H1 (cell line): ENCODE results near the gene MYO3A.

Experiments used
- CEBPB ChIP-seq: IDR thresholded peaks from 2 replicates; pipeline ENCODE4 v1.6.1; 2012; ENCODE audit warnings: low read depth, low read length
- CREB1 ChIP-seq: IDR thresholded peaks from 2 replicates; pipeline ENCODE4 v1.6.1; 2012; ENCODE audit warnings: inconsistent platforms
- EP300 ChIP-seq, 2 experiments: IDR thresholded peaks; 1 replicate in 1 of 2; 2 replicates in 1 of 2; pipeline ENCODE4 v1.6.1; 2011 to 2012; ENCODE audit warnings: low read depth in 2 of 2, low read length in 2 of 2, mild to moderate bottlenecking in 2 of 2, borderline replicate concordance in 1 of 2, inconsistent platforms in 1 of 2, moderate library complexity in 1 of 2
- EZH2 ChIP-seq: fragments of 200-600 bp; sonication (generic); IDR thresholded peaks from 2 replicates; pipeline ENCODE4 v1.7.1; 2012; ENCODE audit warnings: low read depth, mild to moderate bottlenecking, moderate library complexity, low read length, inconsistent platforms; ENCODE audit not compliant: severe bottlenecking
- FOSL1 ChIP-seq: IDR thresholded peaks from 2 replicates; pipeline ENCODE4 v1.6.1; 2011; ENCODE audit warnings: mild to moderate bottlenecking, low read depth, low read length, moderate library complexity; ENCODE audit not compliant: insufficient read depth
- JUN ChIP-seq: IDR thresholded peaks from 2 replicates; pipeline ENCODE4 v1.6.1; 2011; ENCODE audit warnings: low read depth, mild to moderate bottlenecking, improper control_type of control experiment, low read length
- POLR2AphosphoS5 ChIP-seq: IDR thresholded peaks from 2 replicates; pipeline ENCODE4 v1.6.1; 2011; ENCODE audit warnings: low read depth, low read length
- SIRT6 ChIP-seq: IDR thresholded peaks from one replicate; pipeline ENCODE4 v1.7.1; 2012; ENCODE audit warnings: low read length, inconsistent platforms
- SP1 ChIP-seq: IDR thresholded peaks from 2 replicates; pipeline ENCODE4 v1.6.1; 2011; ENCODE audit warnings: low read depth, low read length
- YY1 ChIP-seq: IDR thresholded peaks from 2 replicates; pipeline ENCODE4 v1.6.1; 2011; ENCODE audit warnings: low read depth, mild to moderate bottlenecking, low read length
- TF ChIP-seq, protein P1 (sequence below), 3 experiments: IDR thresholded peaks; 1 replicate in 2 of 3; 2 replicates in 1 of 3; pipeline versions ENCODE4 v1.5.1 to v1.6.1; 2011; ENCODE audit warnings: low read length in 3 of 3, mild to moderate bottlenecking in 3 of 3, inconsistent platforms in 2 of 3, low read depth in 1 of 3, moderate library complexity in 1 of 3; ENCODE audit not compliant: insufficient read depth in 1 of 3; ENCODE audit errors: control extremely low read depth in 1 of 3

DNA sequence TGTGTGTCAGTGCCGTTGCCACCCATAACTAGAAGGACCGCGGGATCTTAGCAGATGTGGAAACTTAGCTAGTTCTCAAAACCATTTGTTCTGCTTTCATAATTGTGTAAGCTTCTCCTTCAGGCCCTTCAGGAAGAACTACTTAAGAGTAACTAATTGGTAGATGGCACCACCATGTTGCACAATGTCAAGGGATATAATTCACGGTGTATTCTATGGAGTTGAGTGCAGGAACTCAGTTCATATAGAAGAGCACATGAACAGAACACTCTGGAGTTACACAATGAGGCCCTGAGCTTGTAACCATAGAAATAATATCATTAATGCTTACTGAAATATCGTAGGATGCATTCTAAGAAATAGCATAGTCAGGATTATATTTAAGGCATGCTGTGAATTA lies 156.0 kb downstream of the MYO3A start:
- no peak for TF ChIP-seq EP300 (IDR thresholded peaks at IDR 0.05; ENCODE audit: borderline replicate concordance in 1 of 2, low read depth in 2 of 2, low read length in 2 of 2)
- TF ChIP-seq SP1, result no peak
- TF ChIP-seq, protein P1, sequence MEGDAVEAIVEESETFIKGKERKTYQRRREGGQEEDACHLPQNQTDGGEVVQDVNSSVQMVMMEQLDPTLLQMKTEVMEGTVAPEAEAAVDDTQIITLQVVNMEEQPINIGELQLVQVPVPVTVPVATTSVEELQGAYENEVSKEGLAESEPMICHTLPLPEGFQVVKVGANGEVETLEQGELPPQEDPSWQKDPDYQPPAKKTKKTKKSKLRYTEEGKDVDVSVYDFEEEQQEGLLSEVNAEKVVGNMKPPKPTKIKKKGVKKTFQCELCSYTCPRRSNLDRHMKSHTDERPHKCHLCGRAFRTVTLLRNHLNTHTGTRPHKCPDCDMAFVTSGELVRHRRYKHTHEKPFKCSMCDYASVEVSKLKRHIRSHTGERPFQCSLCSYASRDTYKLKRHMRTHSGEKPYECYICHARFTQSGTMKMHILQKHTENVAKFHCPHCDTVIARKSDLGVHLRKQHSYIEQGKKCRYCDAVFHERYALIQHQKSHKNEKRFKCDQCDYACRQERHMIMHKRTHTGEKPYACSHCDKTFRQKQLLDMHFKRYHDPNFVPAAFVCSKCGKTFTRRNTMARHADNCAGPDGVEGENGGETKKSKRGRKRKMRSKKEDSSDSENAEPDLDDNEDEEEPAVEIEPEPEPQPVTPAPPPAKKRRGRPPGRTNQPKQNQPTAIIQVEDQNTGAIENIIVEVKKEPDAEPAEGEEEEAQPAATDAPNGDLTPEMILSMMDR (IDR thresholded peaks at IDR 0.05; ENCODE audit: control extremely low read depth in 1 of 3, insufficient read depth in 1 of 3, low read depth in 1 of 3, low read length in 3 of 3), result no peak
- TF ChIP-seq POLR2AphosphoS5, result no peak
- TF ChIP-seq EZH2, result no peak
- TF ChIP-seq YY1, result no peak
- TF ChIP-seq FOSL1, result no peak
- no peak for TF ChIP-seq CREB1
- no peak for TF ChIP-seq JUN
- TF ChIP-seq SIRT6, result no peak
- TF ChIP-seq CEBPB, result no peak
